OCI-LY1 (cell line): ENCODE results near the gene PRUNE2.

Experiments used
- H2AFZ ChIP-seq: fragments of 200-600 bp; sonication (generic), shearing (Covaris generic); 2 replicates; pipeline ENCODE4 v1.6.0; 2014; ENCODE audit warnings: antibody characterized with exemption, mild to moderate bottlenecking, low read length
- H3F3A ChIP-seq: fragments of 200-600 bp; sonication (generic), shearing (Covaris generic); 2 replicates; pipeline ENCODE4 v1.6.0; 2014; ENCODE audit warnings: mild to moderate bottlenecking, antibody characterized with exemption, low read length, moderate library complexity; ENCODE audit not compliant: insufficient read depth
- H3K27ac ChIP-seq: fragments of 200-600 bp; sonication (generic); 2 replicates; pipeline ENCODE4 v1.5.1; 2014; ENCODE audit warnings: low read length, mixed run types, mild to moderate bottlenecking, low read depth; ENCODE audit not compliant: poor library complexity, severe bottlenecking
- H3K27me3 ChIP-seq: fragments of 200-600 bp; sonication (generic); 2 replicates; pipeline ENCODE4 v1.6.0; 2014; ENCODE audit warnings: antibody characterized with exemption, mild to moderate bottlenecking, low read length, moderate library complexity; ENCODE audit not compliant: insufficient read depth
- H3K36me3 ChIP-seq: fragments of 200-600 bp; sonication (generic); 2 replicates; pipeline ENCODE4 v1.6.1; 2014; ENCODE audit warnings: mild to moderate bottlenecking, antibody characterized with exemption, low read length, moderate library complexity, mixed read lengths; ENCODE audit not compliant: insufficient read depth
- H3K4me1 ChIP-seq: fragments of 200-600 bp; sonication (generic); 2 replicates; pipeline ENCODE4 v1.5.1; 2014; ENCODE audit warnings: mild to moderate bottlenecking, low read length, moderate library complexity; ENCODE audit not compliant: insufficient read depth, severe bottlenecking
- H3K4me2 ChIP-seq: fragments of 200-600 bp; sonication (generic), shearing (Covaris generic); 2 replicates; pipeline ENCODE4 v1.6.1; 2014; ENCODE audit warnings: low read length
- H3K4me3 ChIP-seq: fragments of 200-600 bp; sonication (generic); 2 replicates; pipeline ENCODE4 v1.5.1; 2014; ENCODE audit warnings: low read length, low read depth, mild to moderate bottlenecking, mixed read lengths; ENCODE audit not compliant: poor library complexity, severe bottlenecking
- H3K79me2 ChIP-seq: fragments of 200-600 bp; shearing (Covaris generic); 2 replicates; pipeline ENCODE4 v1.6.1; 2016; ENCODE audit warnings: mixed run types, low read length, mixed read lengths; ENCODE audit not compliant: insufficient read depth
- H3K9ac ChIP-seq: fragments of 200-600 bp; sonication (generic), shearing (Covaris generic); 2 replicates; pipeline ENCODE4 v1.6.1; 2014; ENCODE audit warnings: mild to moderate bottlenecking, low read length, mixed read lengths
- H3K9me2 ChIP-seq: fragments of 200-600 bp; sonication (generic), shearing (Covaris generic); 2 replicates; pipeline ENCODE4 v1.6.1; 2014; ENCODE audit warnings: low read depth, mild to moderate bottlenecking, low read length, mixed read lengths
- H3K9me3 ChIP-seq: fragments of 200-600 bp; shearing (Covaris generic); 2 replicates; pipeline ENCODE4 v1.6.1; 2014; ENCODE audit warnings: low read length, mixed read lengths
- H4K20me1 ChIP-seq: fragments of 200-600 bp; sonication (generic), shearing (Covaris generic); 2 replicates; pipeline ENCODE4 v1.6.0; 2016; ENCODE audit warnings: mild to moderate bottlenecking, low read length; ENCODE audit not compliant: insufficient read depth
- EZH2 ChIP-seq: fragments of 200-600 bp; sonication (generic), shearing (Covaris generic); IDR thresholded peaks from 2 replicates; pipeline ENCODE4 v1.8.0; 2017; ENCODE audit warnings: borderline replicate concordance, mixed run types, mild to moderate bottlenecking, antibody characterized with exemption, low read length, moderate library complexity, mixed read lengths
- TF ChIP-seq, protein P1 (sequence below): fragments of 200-600 bp; sonication (generic), shearing (Covaris generic); IDR thresholded peaks from 2 replicates; pipeline ENCODE4 v1.5.1; 2017; ENCODE audit warnings: mild to moderate bottlenecking, antibody characterized with exemption, low read length, moderate library complexity, mixed read lengths

PRUNE2 gene

GRCh38 chr9:76581731-76582130 is 324.2 kb downstream of the PRUNE2 start:
- peaks cover 4% of the 10 kb centered on the region for H3F3A ChIP-seq
- no peak overlapping the region for H3K4me3 ChIP-seq
- no peak overlapping the region for H3K4me2 ChIP-seq
- TF ChIP-seq, protein P1, sequence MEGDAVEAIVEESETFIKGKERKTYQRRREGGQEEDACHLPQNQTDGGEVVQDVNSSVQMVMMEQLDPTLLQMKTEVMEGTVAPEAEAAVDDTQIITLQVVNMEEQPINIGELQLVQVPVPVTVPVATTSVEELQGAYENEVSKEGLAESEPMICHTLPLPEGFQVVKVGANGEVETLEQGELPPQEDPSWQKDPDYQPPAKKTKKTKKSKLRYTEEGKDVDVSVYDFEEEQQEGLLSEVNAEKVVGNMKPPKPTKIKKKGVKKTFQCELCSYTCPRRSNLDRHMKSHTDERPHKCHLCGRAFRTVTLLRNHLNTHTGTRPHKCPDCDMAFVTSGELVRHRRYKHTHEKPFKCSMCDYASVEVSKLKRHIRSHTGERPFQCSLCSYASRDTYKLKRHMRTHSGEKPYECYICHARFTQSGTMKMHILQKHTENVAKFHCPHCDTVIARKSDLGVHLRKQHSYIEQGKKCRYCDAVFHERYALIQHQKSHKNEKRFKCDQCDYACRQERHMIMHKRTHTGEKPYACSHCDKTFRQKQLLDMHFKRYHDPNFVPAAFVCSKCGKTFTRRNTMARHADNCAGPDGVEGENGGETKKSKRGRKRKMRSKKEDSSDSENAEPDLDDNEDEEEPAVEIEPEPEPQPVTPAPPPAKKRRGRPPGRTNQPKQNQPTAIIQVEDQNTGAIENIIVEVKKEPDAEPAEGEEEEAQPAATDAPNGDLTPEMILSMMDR: no peak
- no peak for TF ChIP-seq EZH2
- no peaks in the 10 kb centered on the region for H3K79me2 ChIP-seq
- H3K9me2 ChIP-seq: no peaks in the 10 kb centered on the region
- H3K4me1 ChIP-seq: peaks cover 53% of the 10 kb centered on the region
- no peak overlapping the region for H3K9ac ChIP-seq
- H3K36me3 ChIP-seq: no peaks in the 10 kb centered on the region
- H3K9me3 ChIP-seq: no peaks in the 10 kb centered on the region
- H3K27me3 ChIP-seq: no peaks in the 10 kb centered on the region
- H4K20me1 ChIP-seq: no peaks in the 10 kb centered on the region
- H3K27ac ChIP-seq: peak overlapping the region; percentile 56
- H2AFZ ChIP-seq: no peak overlapping the region

- Histone ChIP-seq H3K79me2 (no peaks in the 10 kb centered on the region), H3K9me3 (no peaks in the 10 kb centered on the region), H3K27ac (peak overlapping the region; percentile 93), H3F3A (peaks cover 8% of the 10 kb centered on the region), H2AFZ (no peak overlapping the region), H4K20me1 (no peaks in the 10 kb centered on the region), H3K9me2 (no peaks in the 10 kb centered on the region), H3K36me3 (no peaks in the 10 kb centered on the region), H3K27me3 (no peaks in the 10 kb centered on the region), H3K4me2 (peak overlapping the region; percentile 44), H3K4me1 (peaks cover 58% of the 10 kb centered on the region), H3K9ac (peak overlapping the region; percentile 47; the same call in 1 of the 2 replicates), H3K4me3 (no peak overlapping the region)
- TF ChIP-seq EZH2: no peak
- TF ChIP-seq, protein P1: no peak
Measured at GRCh38 chr9:76580820-76581219, 325.1 kb downstream of the PRUNE2 start.

DNA sequence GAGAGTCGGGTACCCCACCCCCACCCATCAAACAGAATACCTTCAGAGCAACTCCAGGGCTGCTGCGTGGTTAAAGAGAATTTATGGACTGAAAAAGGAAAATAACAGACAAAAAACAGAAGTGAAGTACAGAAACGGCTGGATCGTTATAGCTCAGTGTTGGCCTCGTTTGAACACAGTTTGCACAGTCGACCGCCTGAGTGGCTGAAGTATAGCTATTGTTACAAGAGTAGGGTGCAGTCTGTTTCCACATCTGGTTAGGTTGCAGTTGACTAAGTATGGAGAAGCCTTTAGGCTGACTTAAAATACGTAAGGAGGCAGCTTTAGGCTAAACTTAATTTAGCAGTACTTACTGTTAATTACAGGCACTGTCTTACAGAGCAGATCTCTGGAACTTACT is 325.7 kb downstream of the PRUNE2 start:
- Histone ChIP-seq H3K9me2 (no peaks in the 10 kb centered on the region), H3K79me2 (no peaks in the 10 kb centered on the region), H3K9me3 (no peaks in the 10 kb centered on the region), H4K20me1 (no peaks in the 10 kb centered on the region), H3K27me3 (no peaks in the 10 kb centered on the region), H2AFZ (no peak overlapping the region), H3F3A (peaks cover 8% of the 10 kb centered on the region), H3K27ac (peak overlapping the region; percentile 93), H3K4me1 (peaks cover 62% of the 10 kb centered on the region), H3K9ac (peak overlapping the region; percentile 47), H3K4me3 (no peak overlapping the region), H3K36me3 (no peaks in the 10 kb centered on the region), H3K4me2 (peak overlapping the region; percentile 44)
- no peak for TF ChIP-seq EZH2
- TF ChIP-seq, protein P1: no peak
